Measurements from ENCODE around the gene HIGD2A. TPM values are rescaled to one million over a fixed set of nuclear protein-coding genes. Genes with fewer than 3 reads are reported as not detected.

HIGD2A gene
- total RNA-seq, 4 donors from 2014 or later = 4.6 to 74.5 (median 26.7) TPM

- no peak overlapping the region for H3K4me3 ChIP-seq
- intact Hi-C loops (cut with DNase I; ENCODE audit: low total_unique reads) = no loop called here
- H3K36me3 ChIP-seq = no peaks in the 10 kb centered on the region
- DNase-seq = peak in 1 of 2 donors; percentile 38
- H3K27ac ChIP-seq = no peak overlapping the region
- no peaks in the 10 kb centered on the region for H3K27me3 ChIP-seq
- TF ChIP-seq CTCF (IDR thresholded peaks at IDR 0.05) (no peak), POLR2A (IDR thresholded peaks at IDR 0.05) (no peak)
- no peaks in the 10 kb centered on the region for H3K4me1 ChIP-seq
- no peaks in the 10 kb centered on the region for H3K9me3 ChIP-seq
Observed at GRCh38 chr5:176373100-176373818, 15.3 kb upstream of the HIGD2A start.

GRCh38 chr5:176379881-176380280 is 8.7 kb upstream of the HIGD2A start:
- Histone ChIP-seq H3K27me3 (no peaks in the 10 kb centered on the region), H3K27ac (no peak overlapping the region), H3K9me3 (no peaks in the 10 kb centered on the region), H3K36me3 (no peaks in the 10 kb centered on the region), H3K4me3 (no peak overlapping the region), H3K4me1 (no peaks in the 10 kb centered on the region)
- intact Hi-C loops (cut with DNase I; ENCODE audit: low total_unique reads) = no loop called here
- TF ChIP-seq CTCF (IDR thresholded peaks at IDR 0.05) (no peak), POLR2A (IDR thresholded peaks at IDR 0.05) (no peak)
- no peak for DNase-seq

DNA sequence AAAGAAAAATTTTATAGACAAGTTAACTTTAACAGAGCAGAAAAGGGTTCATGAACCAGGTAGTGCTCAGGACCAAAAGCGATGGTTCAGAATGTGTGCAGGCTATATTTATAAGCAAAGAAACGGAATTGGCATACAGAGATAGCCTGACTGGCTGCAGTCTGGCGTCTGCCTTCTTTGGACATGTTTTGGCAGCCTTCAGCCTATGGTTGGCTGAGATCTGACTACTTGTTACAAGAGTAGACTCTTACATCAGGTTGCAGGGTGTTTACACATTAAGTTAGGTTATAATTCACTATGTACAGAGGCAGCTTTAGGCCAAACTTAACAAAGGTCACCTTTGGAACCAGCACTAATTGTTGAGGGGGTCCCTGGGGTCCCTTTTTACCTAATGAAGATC is 7.1 kb upstream of the HIGD2A start:
- intact Hi-C loops (cut with DNase I; ENCODE audit: low total_unique reads) = no loop called here

DNA sequence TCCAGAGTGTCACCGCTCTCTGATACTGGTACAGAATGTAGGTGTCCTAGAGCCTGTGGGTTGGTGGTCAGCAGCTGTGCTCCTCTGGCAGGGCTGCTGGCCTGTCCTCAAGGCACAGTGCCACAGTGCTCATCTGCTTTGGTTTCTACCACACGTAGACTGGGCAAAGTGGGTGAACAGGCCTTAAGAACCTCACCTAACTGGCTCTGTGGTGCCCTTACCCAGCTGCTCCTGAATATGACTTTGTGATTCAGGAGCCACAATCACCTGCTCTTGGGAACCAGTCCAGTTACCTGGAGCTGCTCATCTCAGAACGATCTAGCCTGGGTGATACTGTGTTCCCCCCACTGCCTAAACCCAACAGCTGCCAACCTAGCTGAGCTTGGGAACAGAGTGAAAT is 6.6 kb upstream of the HIGD2A start:
- H3K27ac ChIP-seq = no peak overlapping the region
- DNase-seq = peak in 1 of 2 donors; percentile 5

More for the DNA sequence above, 7.1 kb upstream of the HIGD2A start:
- no peaks in the 10 kb centered on the region for H3K4me1 ChIP-seq
- no peaks in the 10 kb centered on the region for H3K36me3 ChIP-seq
- no peak overlapping the region for H3K27ac ChIP-seq
- TF ChIP-seq CTCF (IDR thresholded peaks at IDR 0.05) = no peak
- no peak for TF ChIP-seq POLR2A (IDR thresholded peaks at IDR 0.05)
- no peaks in the 10 kb centered on the region for H3K27me3 ChIP-seq
- H3K4me3 ChIP-seq = no peak overlapping the region
- no peak for DNase-seq
- no peaks in the 10 kb centered on the region for H3K9me3 ChIP-seq

More for the DNA sequence above, 6.6 kb upstream of the HIGD2A start:
- no peak for TF ChIP-seq POLR2A (IDR thresholded peaks at IDR 0.05)
- no peak for TF ChIP-seq CTCF (IDR thresholded peaks at IDR 0.05)
- H3K4me3 ChIP-seq = no peak overlapping the region
- H3K27me3 ChIP-seq = no peaks in the 10 kb centered on the region
- no peaks in the 10 kb centered on the region for H3K4me1 ChIP-seq
- intact Hi-C loops (cut with DNase I; ENCODE audit: low total_unique reads) = no loop called here
- H3K36me3 ChIP-seq = no peaks in the 10 kb centered on the region
- no peaks in the 10 kb centered on the region for H3K9me3 ChIP-seq
